ENCODE measurements around the gene PTCRA.
"Not testable (repeated sequence)": the region's sequence is repeated elsewhere in the genome, so short reads cannot be mapped to it uniquely, and the experiment has no call there.

PTCRA gene

GRCh38 chr6:42885702-42886101, 30.2 kb upstream of the PTCRA start:
- TF ChIP-seq CTCF (IDR thresholded peaks at IDR 0.05; ENCODE audit: low read depth, low read length, missing control alignments), result no peak
- no peak for DNase-seq (ENCODE audit: low read depth)
- H3K4me3 ChIP-seq (ENCODE audit: low read depth, low read length), result no peak overlapping the region

GRCh38 chr6:42888201-42888600, 27.7 kb upstream of the PTCRA start:
- not testable (repeated sequence) for DNase-seq (ENCODE audit: low read depth); H3K4me3 ChIP-seq (ENCODE audit: low read depth, low read length)

GRCh38 chr6:42889815-42890214, 26.0 kb upstream of the PTCRA start:
- no peak for TF ChIP-seq CTCF (IDR thresholded peaks at IDR 0.05; ENCODE audit: low read depth, low read length, missing control alignments)
- no peak for DNase-seq (ENCODE audit: low read depth)
- H3K4me3 ChIP-seq (ENCODE audit: low read depth, low read length), result peak overlapping the region; percentile 98

- no peak for TF ChIP-seq CTCF (IDR thresholded peaks at IDR 0.05; ENCODE audit: low read depth, low read length, missing control alignments)
- peak overlapping the region; percentile 98 for H3K4me3 ChIP-seq (ENCODE audit: low read depth, low read length)
These were observed 25.3 kb upstream of the PTCRA start for GRCh38 chr6:42890311-42891198.

GRCh38 chr6:42891199-42891722, 24.6 kb upstream of the PTCRA start:
- DNase-seq (ENCODE audit: low read depth), result no peak
- no peak for TF ChIP-seq CTCF (IDR thresholded peaks at IDR 0.05; ENCODE audit: low read depth, low read length, missing control alignments)
- H3K4me3 ChIP-seq (ENCODE audit: low read depth, low read length), result peak overlapping the region; percentile 98

More at GRCh38 chr6:42890311-42891198, 25.3 kb upstream of the PTCRA start:
- peak; percentile 95 for DNase-seq (ENCODE audit: low read depth)

- not testable (repeated sequence) for DNase-seq (ENCODE audit: low read depth); H3K4me3 ChIP-seq (ENCODE audit: low read depth, low read length)
These were observed 21.6 kb upstream of the PTCRA start for GRCh38 chr6:42894041-42894828.

GRCh38 chr6:42896178-42896719, 19.6 kb upstream of the PTCRA start:
- H3K4me3 ChIP-seq (ENCODE audit: low read depth, low read length), result no peak overlapping the region
- no peak for DNase-seq (ENCODE audit: low read depth)
- no peak for TF ChIP-seq CTCF (IDR thresholded peaks at IDR 0.05; ENCODE audit: low read depth, low read length, missing control alignments)
